ENCODE results near the gene THSD7A.
A peak's percentile ranks its signal among the peaks of the same experiment; 100 is the strongest.

Gene THSD7A

DNA sequence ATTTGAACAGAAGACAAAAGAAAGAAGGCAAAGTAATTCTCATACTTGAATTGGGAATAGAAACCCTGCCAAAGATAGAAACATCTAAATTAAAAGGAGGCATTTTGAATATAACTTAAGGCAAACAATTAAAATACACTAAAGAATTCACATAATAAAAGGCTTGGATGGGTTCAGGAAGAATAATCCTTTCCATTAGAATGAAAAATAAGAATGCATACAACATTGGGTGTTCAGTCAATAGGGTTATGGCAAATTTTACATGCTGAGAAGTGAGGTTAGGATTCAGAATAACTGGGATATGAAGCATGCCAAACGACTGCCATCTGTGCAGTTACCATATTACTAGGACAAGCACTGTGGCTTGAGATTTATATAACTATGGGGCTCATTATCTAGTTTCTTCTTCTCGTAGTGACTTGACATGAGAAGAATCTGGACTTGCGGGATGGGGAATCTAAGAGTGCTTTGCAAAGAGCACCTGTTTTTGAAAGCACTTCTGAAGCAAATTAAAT lies 326.5 kb downstream of the THSD7A start:
- H3K27ac ChIP-seq = no peak overlapping the region
- TF ChIP-seq CTCF (conservative IDR thresholded peaks at IDR 0.05) (no peak), ZFX (IDR thresholded peaks at IDR 0.05) (no peak)

GRCh38 chr7:11492307-11492706 lies 339.7 kb downstream of the THSD7A start:
- no peak for TF ChIP-seq ZFX (IDR thresholded peaks at IDR 0.05)
- no peak for TF ChIP-seq CTCF (conservative IDR thresholded peaks at IDR 0.05)
- H3K27ac ChIP-seq = no peak overlapping the region

DNA sequence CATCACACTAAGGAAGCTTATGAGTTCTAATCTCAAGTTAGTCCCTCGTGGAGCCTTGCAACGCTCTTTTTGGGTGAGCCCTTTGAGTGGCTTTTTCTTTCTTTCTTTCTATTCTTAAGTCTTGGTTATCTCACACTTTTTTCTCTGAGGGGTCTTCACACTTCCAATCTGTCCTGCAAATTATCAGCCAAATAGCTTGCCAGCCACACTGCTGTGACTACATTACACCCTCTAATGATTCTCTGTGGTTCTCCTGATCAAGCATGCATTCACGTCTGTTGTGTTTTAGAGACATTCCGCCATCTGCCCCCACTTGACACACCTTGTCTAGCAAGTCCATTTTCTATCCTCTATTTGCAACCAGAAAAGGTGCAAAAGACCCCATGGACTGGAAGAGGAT lies 340.2 kb downstream of the THSD7A start:
- TF ChIP-seq CTCF (conservative IDR thresholded peaks at IDR 0.05) (no peak), ZFX (IDR thresholded peaks at IDR 0.05) (no peak)
- H3K27ac ChIP-seq = no peak overlapping the region

- TF ChIP-seq ZFX (IDR thresholded peaks at IDR 0.05) = no peak
- TF ChIP-seq CTCF (conservative IDR thresholded peaks at IDR 0.05) = no peak
- H3K27ac ChIP-seq = no peak overlapping the region
Observed at GRCh38 chr7:11489280-11489679, 342.7 kb downstream of the THSD7A start.

GRCh38 chr7:11486271-11486670 lies 345.7 kb downstream of the THSD7A start:
- H3K27ac ChIP-seq = no peak overlapping the region
- TF ChIP-seq ZFX (IDR thresholded peaks at IDR 0.05) (no peak), CTCF (conservative IDR thresholded peaks at IDR 0.05) (peak; percentile 24)

DNA sequence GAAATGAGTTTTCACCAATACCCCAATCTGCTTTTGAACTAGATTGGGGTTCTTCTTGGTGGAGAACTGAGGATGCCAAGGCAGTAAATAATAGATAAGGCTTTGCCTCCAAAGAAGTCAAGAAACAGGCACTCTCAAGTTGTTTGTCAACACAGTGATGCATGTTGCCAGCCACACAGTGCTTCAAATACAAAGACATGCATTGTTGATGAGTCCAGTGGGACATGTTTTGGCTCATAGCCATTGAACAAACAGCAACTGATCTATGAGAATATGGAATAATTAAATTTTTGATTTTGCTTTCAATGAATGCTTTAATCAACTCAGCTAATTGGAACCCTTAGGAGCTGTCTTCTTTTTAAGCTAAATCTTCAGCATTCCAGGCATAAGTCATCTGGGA lies 346.4 kb downstream of the THSD7A start:
- no peak overlapping the region for H3K27ac ChIP-seq
- TF ChIP-seq CTCF (conservative IDR thresholded peaks at IDR 0.05) (no peak), ZFX (IDR thresholded peaks at IDR 0.05) (no peak)

DNA sequence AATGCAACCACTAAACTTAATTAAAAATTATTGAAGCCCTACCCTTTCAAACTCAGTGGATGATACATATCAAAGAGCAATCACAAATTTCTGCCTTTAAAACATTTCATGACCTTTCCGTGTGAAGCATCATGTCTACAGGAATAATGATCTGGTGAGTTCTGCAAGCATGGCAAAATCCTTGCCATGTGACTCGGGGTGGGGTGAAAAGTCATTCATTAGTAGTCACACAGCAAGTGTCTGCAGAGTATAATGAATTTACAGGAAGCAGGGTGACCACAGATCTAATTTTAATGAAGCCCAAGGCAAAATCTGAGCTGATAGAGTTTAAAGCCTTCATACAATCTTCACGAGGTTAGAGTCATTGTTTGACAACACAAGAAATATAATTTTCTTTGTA lies 351.9 kb downstream of the THSD7A start:
- H3K27ac ChIP-seq = no peak overlapping the region

More for the DNA sequence above, 351.9 kb downstream of the THSD7A start:
- no peak for TF ChIP-seq ZFX (IDR thresholded peaks at IDR 0.05)
- TF ChIP-seq CTCF (conservative IDR thresholded peaks at IDR 0.05) = no peak

Data from C4-2B (cell line).